Stimulated activated CD8-positive, alpha-beta memory T cell treated with anti-CD3 and anti-CD28 coated beads, Interleukin-4, amount 100 ng/mL, for 4 hours (primary cell): Measurements from ENCODE around the gene LTB4R.

ENCODE experiments used
- DNase-seq, 2 donors: peaks; one replicate each; pipeline ENCODE4 v3.0.0-alpha.2; 2020; ENCODE audit warnings: low read depth in 2 of 2, low spot score in 1 of 2

The LTB4R gene

GRCh38 chr14:24299255-24300191 lies 11.8 kb upstream of the LTB4R start, which contains the start of the genes DHRS1 and NOP9:
Gene DHRS1, minus strand, starts transcription at chr14:24299780. Its CDS starts 674 bp downstream, at chr14:24299106.
Gene NOP9, plus strand, starts transcription at chr14:24299850. Its CDS starts 105 bp downstream, at chr14:24299955.
- peak; percentile 82 to 91 for DNase-seq

- no peak for DNase-seq
These were observed 10.8 kb upstream of the LTB4R start for GRCh38 chr14:24300326-24300980.

- DNase-seq, result no peak
These were observed 7.3 kb upstream of the LTB4R start for GRCh38 chr14:24304019-24304387.

- DNase-seq, result no peak
These were observed 4.1 kb upstream of the LTB4R start for GRCh38 chr14:24307156-24307574.

- no peak for DNase-seq
These were observed 3.5 kb upstream of the LTB4R start, which contains the start of gene CIDEB for GRCh38 chr14:24307575-24308341. Gene CIDEB, minus strand, starts transcription at chr14:24307977. Its CDS starts 119 bp downstream, at chr14:24307858.

- no peak for DNase-seq
These were observed 2.8 kb upstream of the LTB4R start for GRCh38 chr14:24308342-24309124.

GRCh38 chr14:24309538-24310264 lies 1.6 kb upstream of the LTB4R start, which contains the start of gene LTB4R2:
Gene LTB4R2, plus strand, starts transcription at chr14:24310140. Its CDS starts 525 bp downstream, at chr14:24310665.
- DNase-seq, result no peak

- no peak for DNase-seq
These were observed 1.0 kb upstream of the LTB4R start for GRCh38 chr14:24310265-24310645.

- no peak for DNase-seq
These were observed 724 bp downstream of the LTB4R start for GRCh38 chr14:24311837-24312615.

GRCh38 chr14:24312736-24313507 lies 1.6 kb downstream of the LTB4R start:
- DNase-seq, result no peak

GRCh38 chr14:24313913-24314312 lies 2.6 kb downstream of the LTB4R start:
- DNase-seq, result no peak

- DNase-seq, result no peak
These were observed 3.3 kb downstream of the LTB4R start for GRCh38 chr14:24314377-24315193.

- DNase-seq, result no peak
These were observed 4.0 kb downstream of the LTB4R start for GRCh38 chr14:24315243-24315806.

- no peak for DNase-seq
These were observed 4.7 kb downstream of the LTB4R start for GRCh38 chr14:24315807-24316596.

- DNase-seq, result no peak
These were observed 5.3 kb downstream of the LTB4R start for GRCh38 chr14:24316597-24316950.
